ENCODE measurements around the gene SPOP. TPM values are rescaled to one million over a fixed set of nuclear protein-coding genes. Genes with fewer than 3 reads are reported as not detected.

The SPOP gene
- total and polyA plus RNA-seq, 5 donors from 2014 or later: 66.3 to 123 (median 97.4) TPM

DNA sequence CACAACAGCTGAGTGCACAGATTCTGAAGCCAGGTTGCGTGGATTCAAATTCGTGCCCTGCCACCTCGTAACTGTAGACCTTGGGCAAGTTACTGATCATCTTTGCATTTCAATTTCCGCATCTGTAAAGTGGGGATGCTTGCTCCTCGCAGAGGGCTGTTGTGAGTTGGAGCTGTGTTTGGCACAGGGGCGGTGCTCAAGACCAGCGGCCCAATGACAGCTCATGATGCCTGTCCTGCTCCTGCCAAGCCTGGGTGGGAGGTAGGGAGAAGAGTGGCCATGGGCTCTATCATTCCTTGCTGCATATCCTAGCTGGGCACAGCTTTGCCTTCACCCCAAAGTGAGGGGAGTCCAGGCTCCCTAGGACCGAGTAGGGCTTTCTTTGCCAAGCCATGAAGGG, 89.6 kb downstream of the SPOP start:
- peaks cover 10% of the 10 kb centered on the region for H3K36me3 Mint-ChIP-seq
- H3K4me3 Mint-ChIP-seq: no peak overlapping the region
- no peak overlapping the region for H3K4me3 ChIP-seq (ENCODE audit: low read depth, low read length)
- H3K36me3 ChIP-seq (ENCODE audit: control insufficient read depth, insufficient read depth, low read length): peaks cover 7% of the 10 kb centered on the region
- DNase-seq: no peak
- ATAC-seq (ENCODE audit: low read depth in 2 of 2): no peak
- H3K27me3 Mint-ChIP-seq: peaks cover 4% of the 10 kb centered on the region
- H3K4me1 ChIP-seq (ENCODE audit: control insufficient read depth, insufficient read depth, low read length, poor library complexity, severe bottlenecking): no peaks in the 10 kb centered on the region
- no peak overlapping the region for H3K27ac ChIP-seq (ENCODE audit: insufficient read depth, low read length, poor library complexity, severe bottlenecking)
- peaks cover 0 to 6% (median 3%) of the 10 kb centered on the region in 4 donors for H3K4me1 Mint-ChIP-seq
- H3K9me3 Mint-ChIP-seq: no peaks in the 10 kb centered on the region
- no peaks in the 10 kb centered on the region for H3K9me3 ChIP-seq (ENCODE audit: control insufficient read depth in 2 of 2, low read length in 2 of 2)
- no peaks in the 10 kb centered on the region for H3K27me3 ChIP-seq (ENCODE audit: control insufficient read depth, insufficient read depth, low read length)
- H3K27ac Mint-ChIP-seq: peak overlapping the region; percentile 17 to 60 (median 32)

DNA sequence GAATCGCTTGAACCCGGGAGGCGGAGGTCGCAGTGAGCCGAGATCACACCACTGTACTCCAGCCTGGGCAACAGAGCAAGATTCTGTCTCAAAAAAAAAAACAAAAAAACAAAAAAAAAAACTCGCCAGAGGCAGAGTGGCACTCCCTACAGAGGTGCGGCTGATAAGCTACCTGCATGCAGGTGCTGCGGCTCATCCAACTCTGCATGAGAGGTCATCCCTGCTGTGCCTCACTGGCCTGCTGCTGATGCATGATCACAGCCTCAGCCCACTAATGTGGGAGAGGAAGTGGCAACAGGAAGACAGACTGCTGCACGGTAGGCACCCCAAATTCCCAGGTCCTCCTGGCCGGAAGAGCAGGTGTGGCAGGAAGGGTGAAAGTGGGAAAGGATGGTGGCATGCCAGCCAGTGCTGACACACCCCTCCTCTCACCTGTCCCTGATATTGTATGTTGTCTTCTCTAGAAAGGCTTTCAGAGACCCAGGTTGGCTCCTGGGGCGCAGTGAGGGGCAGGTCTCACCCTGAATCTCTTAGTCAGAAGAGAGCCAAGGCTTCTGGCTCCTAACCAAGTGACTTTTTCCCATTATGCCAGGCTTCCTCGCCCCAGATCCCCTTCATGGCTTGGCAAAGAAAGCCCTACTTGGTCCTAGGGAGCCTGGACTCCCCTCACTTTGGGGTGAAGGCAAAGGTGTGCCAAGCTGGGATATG, 90.4 kb downstream of the SPOP start:
- Mint-ChIP-seq H3K4me3 (no peak overlapping the region), H3K27me3 (peaks cover 4% of the 10 kb centered on the region), H3K9me3 (no peaks in the 10 kb centered on the region), H3K4me1 (peaks cover 0 to 4% (median 3%) of the 10 kb centered on the region in 4 donors), H3K36me3 (peaks cover 6% of the 10 kb centered on the region), H3K27ac (peak overlapping the region in 1 of 3 donors; percentile 27)
- Histone ChIP-seq H3K27ac (ENCODE audit: insufficient read depth, low read length, poor library complexity, severe bottlenecking) (no peak overlapping the region), H3K4me3 (ENCODE audit: low read depth, low read length) (no peak overlapping the region), H3K4me1 (ENCODE audit: control insufficient read depth, insufficient read depth, low read length, poor library complexity, severe bottlenecking) (no peaks in the 10 kb centered on the region), H3K27me3 (ENCODE audit: control insufficient read depth, insufficient read depth, low read length) (no peaks in the 10 kb centered on the region), H3K9me3 (ENCODE audit: control insufficient read depth in 2 of 2, low read length in 2 of 2) (no peaks in the 10 kb centered on the region), H3K36me3 (ENCODE audit: control insufficient read depth, insufficient read depth, low read length) (peaks cover under 1% of the 10 kb centered on the region)
- ATAC-seq (ENCODE audit: low read depth in 2 of 2) (no peak), DNase-seq (no peak)

DNA sequence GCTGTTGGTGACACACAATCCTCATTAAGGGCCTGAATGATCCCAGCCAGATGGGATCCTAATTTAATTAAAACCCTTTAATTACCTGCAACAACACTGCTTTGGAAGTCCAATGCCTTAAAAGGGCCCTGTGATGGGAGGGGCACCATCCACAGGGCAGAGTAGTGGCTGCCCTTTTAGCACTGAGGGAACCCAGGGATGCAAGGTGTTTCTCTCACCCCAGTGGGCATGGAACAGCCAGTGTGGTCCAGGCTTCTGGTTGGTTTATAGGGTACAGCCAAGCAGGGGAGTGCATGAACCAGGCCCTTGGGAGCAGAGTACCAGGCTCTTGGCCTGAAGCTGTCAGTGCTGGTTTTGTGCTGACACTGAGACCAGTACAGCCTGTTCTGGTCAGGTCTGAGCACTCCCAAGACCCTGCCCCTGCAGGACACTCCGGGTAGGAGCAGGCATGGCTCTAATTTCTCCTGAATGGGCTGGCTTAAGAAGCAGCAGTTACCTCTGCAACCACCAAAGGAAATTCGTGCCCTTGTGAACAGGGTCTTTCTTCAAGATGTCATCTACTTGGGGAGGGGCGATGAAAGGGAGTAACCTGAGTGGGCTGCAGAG, 92.4 kb downstream of the SPOP start:
- no peak overlapping the region for H3K4me3 Mint-ChIP-seq
- Histone ChIP-seq H3K4me3 (ENCODE audit: low read depth, low read length) (no peak overlapping the region), H3K4me1 (ENCODE audit: control insufficient read depth, insufficient read depth, low read length, poor library complexity, severe bottlenecking) (no peaks in the 10 kb centered on the region), H3K36me3 (ENCODE audit: control insufficient read depth, insufficient read depth, low read length) (no peaks in the 10 kb centered on the region), H3K9me3 (ENCODE audit: control insufficient read depth in 2 of 2, low read length in 2 of 2) (no peaks in the 10 kb centered on the region), H3K27ac (ENCODE audit: insufficient read depth, low read length, poor library complexity, severe bottlenecking) (no peak overlapping the region), H3K27me3 (ENCODE audit: control insufficient read depth, insufficient read depth, low read length) (no peaks in the 10 kb centered on the region)
- DNase-seq: no peak
- H3K4me1 Mint-ChIP-seq: peaks cover 0 to 3% (median 2%) of the 10 kb centered on the region in 4 donors
- peaks cover 5% of the 10 kb centered on the region for H3K27me3 Mint-ChIP-seq
- peaks cover 0 to 1% (median 0%) of the 10 kb centered on the region in 7 donors for H3K9me3 Mint-ChIP-seq
- no peaks in the 10 kb centered on the region for H3K36me3 Mint-ChIP-seq
- H3K27ac Mint-ChIP-seq: no peak overlapping the region
- no peak for ATAC-seq (ENCODE audit: low read depth in 2 of 2)

DNA sequence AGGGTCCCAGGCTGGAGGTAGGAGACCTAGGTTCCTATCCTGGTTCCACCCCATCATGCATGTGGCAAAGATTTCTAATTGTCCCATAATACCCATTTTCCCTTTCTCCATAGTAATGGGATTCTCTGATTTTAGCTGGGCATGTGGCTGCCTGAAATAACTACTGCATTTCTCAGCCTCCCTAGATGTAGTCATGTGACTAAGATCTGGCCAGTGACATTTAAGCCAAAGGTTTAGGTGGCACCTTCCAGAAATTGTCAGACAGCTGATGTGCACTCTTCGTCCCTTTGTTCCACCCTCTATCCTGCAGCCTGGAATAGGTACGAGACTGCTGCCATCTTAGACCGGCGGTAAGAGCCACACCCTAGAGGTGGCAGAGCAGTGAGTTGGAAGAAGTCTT, 94.0 kb downstream of the SPOP start:
- no peak overlapping the region for H3K27ac ChIP-seq (ENCODE audit: insufficient read depth, low read length, poor library complexity, severe bottlenecking)
- no peaks in the 10 kb centered on the region for H3K36me3 ChIP-seq (ENCODE audit: control insufficient read depth, insufficient read depth, low read length)
- Mint-ChIP-seq H3K4me1 (peaks cover 0 to 1% (median 0%) of the 10 kb centered on the region in 4 donors), H3K27ac (no peak overlapping the region), H3K9me3 (peaks cover 0 to 1% (median 0%) of the 10 kb centered on the region in 7 donors), H3K36me3 (no peaks in the 10 kb centered on the region), H3K4me3 (no peak overlapping the region), H3K27me3 (peaks cover 11% of the 10 kb centered on the region)
- no peaks in the 10 kb centered on the region for H3K4me1 ChIP-seq (ENCODE audit: control insufficient read depth, insufficient read depth, low read length, poor library complexity, severe bottlenecking)
- H3K27me3 ChIP-seq (ENCODE audit: control insufficient read depth, insufficient read depth, low read length): no peaks in the 10 kb centered on the region
- ATAC-seq (ENCODE audit: low read depth in 2 of 2) (no peak), DNase-seq (no peak)
- H3K4me3 ChIP-seq (ENCODE audit: low read depth, low read length): no peak overlapping the region
- no peaks in the 10 kb centered on the region for H3K9me3 ChIP-seq (ENCODE audit: control insufficient read depth in 2 of 2, low read length in 2 of 2)

DNA sequence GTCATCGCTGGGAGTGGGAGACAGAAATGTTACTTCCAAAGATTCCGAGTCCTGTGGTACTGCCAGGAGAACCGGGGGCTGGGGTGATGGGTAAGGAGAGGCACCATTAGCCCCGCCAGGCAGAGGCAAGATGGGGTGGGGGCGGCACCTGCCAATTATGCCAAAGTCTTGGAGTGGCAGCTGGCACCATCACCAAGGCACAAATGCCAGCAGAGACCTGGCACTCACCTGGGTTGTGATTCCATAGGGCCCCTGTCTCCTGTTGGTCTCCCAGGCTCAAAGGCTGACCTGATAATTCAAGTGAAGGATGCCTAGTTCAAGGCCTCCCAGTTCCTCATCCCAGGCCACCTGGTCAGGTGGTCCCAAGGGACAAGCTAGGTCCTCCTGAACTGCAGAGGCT, 94.7 kb downstream of the SPOP start:
- Mint-ChIP-seq H3K9me3 (peaks cover 0 to 1% (median 0%) of the 10 kb centered on the region in 7 donors), H3K4me3 (no peak overlapping the region), H3K27me3 (peaks cover 11% of the 10 kb centered on the region), H3K4me1 (peaks cover 0 to 1% (median 0%) of the 10 kb centered on the region in 4 donors), H3K27ac (peak overlapping the region in 1 of 3 donors; percentile 71), H3K36me3 (no peaks in the 10 kb centered on the region)
- no peaks in the 10 kb centered on the region for H3K27me3 ChIP-seq (ENCODE audit: control insufficient read depth, insufficient read depth, low read length)
- DNase-seq (no peak), ATAC-seq (ENCODE audit: low read depth in 2 of 2) (no peak)
- no peak overlapping the region for H3K27ac ChIP-seq (ENCODE audit: insufficient read depth, low read length, poor library complexity, severe bottlenecking)
- no peaks in the 10 kb centered on the region for H3K9me3 ChIP-seq (ENCODE audit: control insufficient read depth in 2 of 2, low read length in 2 of 2)
- no peak overlapping the region for H3K4me3 ChIP-seq (ENCODE audit: low read depth, low read length)
- H3K4me1 ChIP-seq (ENCODE audit: control insufficient read depth, insufficient read depth, low read length, poor library complexity, severe bottlenecking): no peaks in the 10 kb centered on the region
- no peaks in the 10 kb centered on the region for H3K36me3 ChIP-seq (ENCODE audit: control insufficient read depth, insufficient read depth, low read length)

DNA sequence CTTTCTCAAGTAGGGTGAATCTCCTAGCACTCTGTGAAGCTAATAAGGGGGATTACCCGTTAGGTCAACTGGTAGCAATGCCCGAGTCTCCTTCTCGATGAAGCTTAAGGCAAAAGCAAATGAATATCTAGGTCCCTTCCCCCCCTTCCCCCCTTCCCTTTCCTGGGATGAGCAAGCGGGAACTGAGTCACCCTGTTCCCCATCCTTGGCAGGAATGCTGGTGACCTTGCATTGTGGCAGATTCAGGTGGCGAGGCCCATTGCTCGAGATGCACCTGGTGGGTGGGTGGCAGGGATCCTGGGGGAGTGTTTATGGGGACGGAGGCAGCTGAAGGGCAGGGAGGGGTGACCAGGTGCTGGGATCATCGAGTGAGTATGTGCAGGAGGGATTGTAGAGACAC, 95.1 kb downstream of the SPOP start:
- no peaks in the 10 kb centered on the region for H3K4me1 ChIP-seq (ENCODE audit: control insufficient read depth, insufficient read depth, low read length, poor library complexity, severe bottlenecking)
- H3K36me3 ChIP-seq (ENCODE audit: control insufficient read depth, insufficient read depth, low read length): no peaks in the 10 kb centered on the region
- H3K27me3 ChIP-seq (ENCODE audit: control insufficient read depth, insufficient read depth, low read length): peaks cover under 1% of the 10 kb centered on the region
- no peaks in the 10 kb centered on the region for H3K9me3 ChIP-seq (ENCODE audit: control insufficient read depth in 2 of 2, low read length in 2 of 2)
- no peak overlapping the region for H3K4me3 ChIP-seq (ENCODE audit: low read depth, low read length)
- peaks cover 12% of the 10 kb centered on the region for H3K27me3 Mint-ChIP-seq
- H3K4me3 Mint-ChIP-seq: no peak overlapping the region
- H3K4me1 Mint-ChIP-seq: peaks cover 0 to 1% (median under 1%) of the 10 kb centered on the region in 4 donors
- DNase-seq: no peak
- peak overlapping the region in 1 of 3 donors; percentile 71 for H3K27ac Mint-ChIP-seq
- H3K27ac ChIP-seq (ENCODE audit: insufficient read depth, low read length, poor library complexity, severe bottlenecking): no peak overlapping the region
- H3K9me3 Mint-ChIP-seq: peaks cover 0 to 1% (median 0%) of the 10 kb centered on the region in 7 donors
- no peaks in the 10 kb centered on the region for H3K36me3 Mint-ChIP-seq
- ATAC-seq (ENCODE audit: low read depth in 2 of 2): no peak

DNA sequence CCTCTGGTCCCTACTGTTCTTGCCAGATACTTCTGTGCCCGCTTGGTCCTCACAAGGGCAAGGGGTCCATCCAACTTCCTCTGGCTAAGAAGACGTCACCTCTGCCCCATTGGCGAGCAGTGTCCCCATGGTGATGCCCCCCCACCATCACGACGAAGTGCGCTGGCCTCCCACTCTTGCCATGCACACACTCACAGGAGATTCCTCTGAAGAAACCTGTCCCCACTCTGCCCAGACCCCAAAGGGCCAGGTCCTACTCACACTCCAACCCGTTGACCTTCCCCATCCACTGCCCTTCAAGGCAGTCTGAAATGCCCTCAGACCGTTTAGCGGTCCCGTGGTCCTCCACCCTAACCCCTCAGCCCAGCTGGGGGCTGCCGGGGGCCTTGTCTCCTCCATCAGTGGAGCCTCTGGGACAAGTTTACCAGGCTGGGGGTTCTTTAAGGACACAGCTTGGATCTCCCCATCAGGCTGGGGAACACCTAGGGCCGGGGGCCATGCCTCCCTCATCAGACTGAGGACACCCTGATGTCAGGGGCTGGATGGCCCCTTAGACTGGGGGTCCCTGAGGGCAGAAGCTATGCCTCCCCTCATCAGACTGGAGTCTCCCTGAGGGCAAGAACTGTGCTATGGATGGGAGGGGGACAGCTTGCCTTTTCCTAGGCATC, 95.7 kb downstream of the SPOP start:
- Mint-ChIP-seq H3K4me3 (no peak overlapping the region), H3K27me3 (peaks cover 18% of the 10 kb centered on the region), H3K36me3 (no peaks in the 10 kb centered on the region), H3K4me1 (peaks cover 0 to 6% (median 3%) of the 10 kb centered on the region in 4 donors), H3K9me3 (peaks cover 0 to 1% (median 0%) of the 10 kb centered on the region in 7 donors), H3K27ac (peak overlapping the region in 1 of 3 donors; percentile 20)
- no peak overlapping the region for H3K4me3 ChIP-seq (ENCODE audit: low read depth, low read length)
- no peaks in the 10 kb centered on the region for H3K36me3 ChIP-seq (ENCODE audit: control insufficient read depth, insufficient read depth, low read length)
- DNase-seq (no peak), ATAC-seq (ENCODE audit: low read depth in 2 of 2) (no peak)
- H3K27me3 ChIP-seq (ENCODE audit: control insufficient read depth, insufficient read depth, low read length): peaks cover 5% of the 10 kb centered on the region
- H3K27ac ChIP-seq (ENCODE audit: insufficient read depth, low read length, poor library complexity, severe bottlenecking): no peak overlapping the region
- H3K9me3 ChIP-seq (ENCODE audit: control insufficient read depth in 2 of 2, low read length in 2 of 2): no peaks in the 10 kb centered on the region
- no peaks in the 10 kb centered on the region for H3K4me1 ChIP-seq (ENCODE audit: control insufficient read depth, insufficient read depth, low read length, poor library complexity, severe bottlenecking)

All from CD4-positive, CD25-positive, alpha-beta regulatory T cell (primary cell).